Nephron (organoid): ENCODE results near the gene FHAD1.
A peak's percentile ranks its signal among the peaks of the same experiment; 100 is the strongest.

ENCODE experiments used
- H3K27ac Mint-ChIP-seq, 3 experiments: 2 replicates each; pipeline ENCODE4 v1.8.0; 2020; ENCODE audit warnings: mixed read lengths in 3 of 3, mild to moderate bottlenecking in 2 of 3, moderate library complexity in 1 of 3
- H3K27me3 Mint-ChIP-seq: 2 replicates; pipeline ENCODE4 v1.8.0; 2021; ENCODE audit warnings: low read depth, mild to moderate bottlenecking, moderate library complexity, mixed read lengths
- H3K36me3 Mint-ChIP-seq: 2 replicates; pipeline ENCODE4 v1.8.0; 2020; ENCODE audit warnings: low read depth, mixed read lengths
- H3K4me1 Mint-ChIP-seq: 2 replicates; pipeline ENCODE4 v1.8.0; 2020; ENCODE audit warnings: mixed read lengths
- H3K4me3 Mint-ChIP-seq, 3 experiments: 2 replicates each; pipeline ENCODE4 v1.8.0; 2020; ENCODE audit warnings: mild to moderate bottlenecking in 3 of 3, mixed read lengths in 3 of 3, moderate library complexity in 2 of 3
- H3K9me3 Mint-ChIP-seq: 2 replicates; pipeline ENCODE4 v1.8.0; 2020; ENCODE audit warnings: mixed read lengths
- TF ChIP-seq, protein P1 (sequence below), 3 experiments: fragments of 200-600 bp; sonication (generic); IDR thresholded peaks; one replicate each; pipeline ENCODE4 v1.5.0; 2021; ENCODE audit warnings: antibody characterized with exemption in 3 of 3; ENCODE audit not compliant: unreplicated experiment in 3 of 3

Gene FHAD1

DNA sequence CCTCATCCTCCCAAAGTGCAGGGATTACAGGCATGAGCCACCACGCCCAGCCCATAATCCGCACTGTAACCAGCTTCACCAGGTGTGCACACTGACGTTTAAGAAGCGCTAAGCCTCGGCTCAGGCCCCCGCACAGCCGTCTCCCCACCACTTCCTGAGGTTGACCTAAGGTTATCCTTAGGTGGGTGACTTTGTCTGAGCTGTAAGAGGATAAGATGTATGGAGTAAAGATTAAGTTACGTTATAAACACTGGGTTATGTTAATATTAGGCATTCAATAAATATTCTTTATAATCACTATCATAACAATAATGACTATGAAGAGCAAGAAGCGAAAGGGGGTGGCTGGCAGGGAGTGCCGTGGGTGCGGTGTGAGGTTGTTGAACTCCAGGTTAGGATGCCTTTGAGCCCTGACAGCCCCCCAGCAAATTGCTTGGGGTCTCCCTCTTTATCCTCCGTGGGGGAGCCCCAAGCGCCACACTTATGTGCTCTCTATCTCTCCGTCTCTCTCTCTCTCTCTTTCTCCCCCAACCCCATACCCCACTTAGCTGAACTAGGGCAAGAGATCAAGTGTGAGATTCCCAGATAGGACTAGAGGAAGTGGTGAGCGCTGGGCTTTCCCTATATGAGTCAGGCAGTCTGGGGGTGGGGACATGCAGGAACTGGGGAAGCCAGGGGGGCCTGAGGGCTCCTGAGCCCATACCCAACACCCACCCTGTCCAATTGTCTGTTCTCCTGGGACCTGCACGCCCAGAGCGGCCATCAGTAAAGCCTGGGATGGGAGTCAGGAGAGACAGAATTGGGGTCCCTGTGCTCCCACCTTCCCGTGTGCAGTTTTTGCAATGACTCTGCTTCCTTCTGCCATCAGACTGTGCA, 170.3 kb downstream of the FHAD1 start:
- Mint-ChIP-seq H3K9me3 (no peaks in the 10 kb centered on the region), H3K27me3 (peaks cover 10% of the 10 kb centered on the region), H3K4me3 (no peak overlapping the region), H3K27ac (peak overlapping the region in 1 of 3 experiments; percentile 47), H3K36me3 (peaks cover 3% of the 10 kb centered on the region), H3K4me1 (peaks cover 41% of the 10 kb centered on the region)
- TF ChIP-seq, protein P1, sequence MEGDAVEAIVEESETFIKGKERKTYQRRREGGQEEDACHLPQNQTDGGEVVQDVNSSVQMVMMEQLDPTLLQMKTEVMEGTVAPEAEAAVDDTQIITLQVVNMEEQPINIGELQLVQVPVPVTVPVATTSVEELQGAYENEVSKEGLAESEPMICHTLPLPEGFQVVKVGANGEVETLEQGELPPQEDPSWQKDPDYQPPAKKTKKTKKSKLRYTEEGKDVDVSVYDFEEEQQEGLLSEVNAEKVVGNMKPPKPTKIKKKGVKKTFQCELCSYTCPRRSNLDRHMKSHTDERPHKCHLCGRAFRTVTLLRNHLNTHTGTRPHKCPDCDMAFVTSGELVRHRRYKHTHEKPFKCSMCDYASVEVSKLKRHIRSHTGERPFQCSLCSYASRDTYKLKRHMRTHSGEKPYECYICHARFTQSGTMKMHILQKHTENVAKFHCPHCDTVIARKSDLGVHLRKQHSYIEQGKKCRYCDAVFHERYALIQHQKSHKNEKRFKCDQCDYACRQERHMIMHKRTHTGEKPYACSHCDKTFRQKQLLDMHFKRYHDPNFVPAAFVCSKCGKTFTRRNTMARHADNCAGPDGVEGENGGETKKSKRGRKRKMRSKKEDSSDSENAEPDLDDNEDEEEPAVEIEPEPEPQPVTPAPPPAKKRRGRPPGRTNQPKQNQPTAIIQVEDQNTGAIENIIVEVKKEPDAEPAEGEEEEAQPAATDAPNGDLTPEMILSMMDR (IDR thresholded peaks at IDR 0.05; ENCODE audit: unreplicated experiment in 3 of 3): no peak

GRCh38 chr1:15418806-15419515, 171.9 kb downstream of the FHAD1 start:
- no peak overlapping the region for H3K27ac Mint-ChIP-seq
- no peak overlapping the region for H3K4me3 Mint-ChIP-seq
- TF ChIP-seq, protein P1 (IDR thresholded peaks at IDR 0.05; ENCODE audit: unreplicated experiment in 3 of 3): no peak
- H3K36me3 Mint-ChIP-seq: peaks cover 3% of the 10 kb centered on the region
- peaks cover 42% of the 10 kb centered on the region for H3K4me1 Mint-ChIP-seq
- H3K9me3 Mint-ChIP-seq: no peaks in the 10 kb centered on the region
- peaks cover 5% of the 10 kb centered on the region for H3K27me3 Mint-ChIP-seq

DNA sequence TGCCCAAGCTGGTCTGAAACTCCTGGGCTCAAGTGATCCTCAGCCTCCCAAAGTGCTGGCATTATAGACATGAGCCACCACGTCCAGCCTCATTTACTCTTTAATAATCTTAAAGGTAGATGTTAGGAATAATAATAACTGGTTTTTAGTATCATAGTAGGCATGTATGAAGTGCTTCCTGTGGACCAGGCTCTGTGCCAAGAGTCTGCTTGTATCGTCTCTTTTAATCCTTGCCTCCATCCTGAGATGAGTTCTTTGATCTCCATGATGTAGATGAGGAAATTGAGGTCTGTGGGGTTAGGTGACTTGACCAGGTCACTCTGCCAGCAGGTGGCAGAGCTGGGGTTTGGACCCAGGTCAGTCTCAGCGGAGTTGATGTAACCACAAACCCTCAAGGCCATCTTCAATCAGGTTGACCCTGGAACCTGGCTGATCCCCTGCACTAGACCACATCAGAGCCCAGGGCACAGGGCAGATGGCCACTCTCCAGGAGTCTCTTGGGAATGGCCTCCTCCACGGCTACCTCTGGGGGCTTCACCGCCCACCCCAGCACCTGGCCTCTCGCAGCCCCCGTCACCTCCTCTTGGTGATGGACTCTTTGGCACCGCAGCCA, 173.9 kb downstream of the FHAD1 start:
- no peaks in the 10 kb centered on the region for H3K27me3 Mint-ChIP-seq
- TF ChIP-seq, protein P1 (IDR thresholded peaks at IDR 0.05; ENCODE audit: unreplicated experiment in 3 of 3): no peak
- peaks cover 55% of the 10 kb centered on the region for H3K4me1 Mint-ChIP-seq
- peaks cover 3% of the 10 kb centered on the region for H3K36me3 Mint-ChIP-seq
- H3K4me3 Mint-ChIP-seq: no peak overlapping the region
- no peaks in the 10 kb centered on the region for H3K9me3 Mint-ChIP-seq
- H3K27ac Mint-ChIP-seq: peak overlapping the region in 2 of 3 experiments; percentile 65 to 85

- TF ChIP-seq, protein P1 (IDR thresholded peaks at IDR 0.05; ENCODE audit: unreplicated experiment in 3 of 3): no peak
- H3K4me3 Mint-ChIP-seq: no peak overlapping the region
- H3K27ac Mint-ChIP-seq: no peak overlapping the region
- H3K27me3 Mint-ChIP-seq: no peaks in the 10 kb centered on the region
- no peaks in the 10 kb centered on the region for H3K9me3 Mint-ChIP-seq
- H3K36me3 Mint-ChIP-seq: peaks cover 3% of the 10 kb centered on the region
- peaks cover 61% of the 10 kb centered on the region for H3K4me1 Mint-ChIP-seq
Observed at GRCh38 chr1:15422871-15423270, 175.8 kb downstream of the FHAD1 start.

GRCh38 chr1:15423355-15424077, 176.5 kb downstream of the FHAD1 start:
- H3K27me3 Mint-ChIP-seq: peaks cover 4% of the 10 kb centered on the region
- H3K4me1 Mint-ChIP-seq: peaks cover 61% of the 10 kb centered on the region
- H3K27ac Mint-ChIP-seq: peak overlapping the region in 1 of 3 experiments; percentile 16
- H3K9me3 Mint-ChIP-seq: no peaks in the 10 kb centered on the region
- peaks cover 3% of the 10 kb centered on the region for H3K36me3 Mint-ChIP-seq
- TF ChIP-seq, protein P1 (IDR thresholded peaks at IDR 0.05; ENCODE audit: unreplicated experiment in 3 of 3): no peak
- H3K4me3 Mint-ChIP-seq: peak overlapping the region in 1 of 3 experiments; percentile 37
